Articular chondrocyte of knee joint (primary cell): ENCODE data around the gene C7orf25. TPM values are rescaled to one million over a fixed set of nuclear protein-coding genes. Genes with fewer than 3 reads are reported as not detected.

Source experiments
- total RNA-seq: library from RNA; depleted of rRNA; stranded (reverse); fragments of >200 nt; gene quantifications from 2 replicates; pipeline ENCODE4 v1.2.3, GENCODE V29; 2012

Gene C7orf25
- total RNA-seq: 9.5 and 11.1 TPM in 2 replicates

DNA sequence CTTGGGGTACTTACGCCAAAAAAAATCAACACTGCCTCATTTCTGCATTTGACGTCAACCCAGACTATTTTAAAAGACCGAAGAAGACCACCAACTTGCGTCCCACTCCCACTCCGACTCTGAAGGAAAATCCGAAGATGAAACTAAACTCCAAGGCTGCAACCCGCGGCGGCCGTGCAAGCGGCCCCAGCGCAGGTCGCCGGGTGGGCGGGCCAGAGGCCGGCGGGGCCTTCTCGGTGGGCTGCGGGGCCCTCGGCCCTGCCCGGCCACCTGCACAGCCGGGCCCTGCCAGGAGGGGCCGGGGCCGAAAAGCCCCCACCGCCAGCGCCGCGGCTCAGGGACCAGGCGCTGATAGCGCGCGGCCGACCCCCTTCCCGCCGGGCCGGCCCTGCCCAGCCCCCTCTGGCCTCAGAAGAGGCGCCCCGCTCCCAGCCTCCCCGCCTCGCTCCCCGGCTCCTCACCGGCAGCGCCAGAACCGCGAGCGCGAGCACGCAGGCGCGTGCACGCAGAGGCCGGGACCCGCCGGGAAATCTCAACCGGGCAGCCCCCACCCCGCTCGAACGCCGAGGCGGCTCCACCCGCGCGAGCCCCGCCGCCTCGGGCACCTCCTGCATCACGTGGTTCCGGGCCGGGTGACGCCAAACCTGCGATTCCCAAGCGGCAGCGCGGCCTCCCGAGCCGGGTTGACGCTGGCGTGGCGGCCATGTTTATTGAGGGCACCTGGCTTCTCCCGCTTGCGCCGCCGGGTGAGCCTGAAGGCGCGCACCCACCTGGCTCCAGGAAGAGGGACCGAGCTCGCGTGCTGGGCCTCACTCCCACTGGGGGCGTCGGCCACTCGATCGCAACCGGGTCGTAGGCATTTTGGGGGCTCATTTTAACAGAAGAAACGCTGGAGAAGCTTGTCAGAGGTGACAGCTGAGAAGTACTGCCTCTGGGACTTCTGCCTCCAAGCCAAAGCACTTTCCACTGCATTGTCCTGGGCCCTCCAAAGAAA lies at the start of gene C7orf25:
TSS of gene C7orf25 (minus strand) at position 617 of the 994 bp plus-strand sequence. CDS start 1,170 bp downstream, outside the sequence.

DNA sequence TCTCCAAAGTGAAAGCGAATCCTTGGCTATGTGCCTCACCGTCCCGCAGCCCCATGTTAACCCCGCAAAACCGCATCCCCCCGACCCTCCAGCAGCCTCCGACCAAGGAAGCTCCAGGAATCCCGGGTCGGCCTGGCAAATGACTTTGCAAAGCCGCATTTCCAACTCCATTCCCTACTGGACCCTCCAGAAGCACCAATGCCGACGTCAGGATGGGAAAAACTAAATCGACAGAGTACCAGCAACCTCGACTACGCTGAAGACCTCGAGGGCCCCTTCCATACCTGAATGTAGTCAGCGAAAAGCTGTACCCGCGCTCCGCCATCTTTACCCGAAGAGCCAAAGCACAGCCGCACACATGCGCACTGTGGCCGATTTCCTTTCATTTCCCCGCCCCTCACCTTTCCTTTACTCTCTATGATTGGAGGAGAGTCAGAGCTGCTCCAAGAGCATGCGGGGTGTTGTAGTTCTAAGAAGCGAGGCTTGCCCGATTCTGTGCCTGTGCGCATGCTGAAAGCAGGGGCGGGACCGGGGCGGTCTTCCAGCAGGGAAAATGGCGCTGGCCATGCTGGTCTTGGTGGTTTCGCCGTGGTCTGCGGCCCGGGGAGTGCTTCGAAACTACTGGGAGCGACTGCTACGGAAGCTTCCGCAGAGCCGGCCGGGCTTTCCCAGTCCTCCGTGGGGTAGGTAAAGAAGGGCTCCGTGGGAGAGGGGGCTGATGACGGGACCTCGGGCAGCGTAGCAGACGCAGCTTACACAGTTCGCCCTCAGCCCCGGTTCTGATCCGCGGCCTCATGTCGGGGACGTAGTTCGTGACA lies 20.2 kb upstream of the C7orf25 start, which contains the start of the genes MRPL32 and PSMA2:
TSS of gene MRPL32 (plus strand) at position 543 of the 818 bp plus-strand sequence. CDS start at position 554, 11 bp downstream.
TSS of gene PSMA2 (minus strand) at position 341 of the 818 bp plus-strand sequence. CDS start at position 325, 16 bp downstream.

Other genes starting within 250 kb of the C7orf25 start
- 113 and 121 TPM in 2 replicates for gene PSMA2, start 20.1 kb upstream of the C7orf25 start, total RNA-seq
- gene MRPL32, start 20.3 kb upstream of the C7orf25 start, total RNA-seq: 56.4 and 62.7 TPM in 2 replicates
- 12.9 and 13.7 TPM in 2 replicates for gene HECW1, start 200.6 kb upstream of the C7orf25 start, total RNA-seq